Measurements from ENCODE around the gene C1QTNF6. TPM values are rescaled to one million over a fixed set of nuclear protein-coding genes. Genes with fewer than 3 reads are reported as not detected.
A peak's percentile ranks its signal among the peaks of the same experiment; 100 is the strongest.
"Not testable (repeated sequence)": the region's sequence is repeated elsewhere in the genome, so short reads cannot be mapped to it uniquely, and the experiment has no call there.

C1QTNF6 gene
- total and polyA plus RNA-seq, 12 donors, result 2.2 to 45.7 (median 7.1) TPM

DNA sequence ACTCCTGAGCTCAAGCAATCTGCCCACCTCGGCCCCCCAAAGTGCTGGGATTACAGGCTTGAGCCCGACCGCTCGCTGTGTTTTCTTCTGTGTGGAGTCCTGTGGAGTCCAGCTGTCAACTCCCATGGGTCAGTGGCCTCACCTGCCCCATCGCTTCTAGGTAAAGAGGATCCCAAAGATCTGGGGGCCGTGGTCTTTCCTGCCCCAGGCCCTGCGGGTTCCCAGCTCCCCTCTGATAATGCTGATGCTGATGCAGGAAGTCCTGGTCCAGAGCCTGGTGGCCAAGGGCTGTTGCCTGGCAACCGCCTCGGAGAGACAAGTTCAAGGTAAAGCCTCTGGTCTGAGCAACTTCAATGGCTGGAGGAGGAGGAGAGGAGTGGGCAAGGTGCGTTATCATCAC is 14.7 kb upstream of the C1QTNF6 start:
- Histone ChIP-seq H3K27ac (no peak overlapping the region), H3K4me1 (replicated peaks in 1 of 2) (peaks cover 6 to 12% of the 10 kb centered on the region in 2 donors), H3K4me3 (no peak overlapping the region), H3K9me3 (replicated peaks in 1 of 3) (no peaks in the 10 kb centered on the region), H3K27me3 (no peaks in the 10 kb centered on the region), H3K36me3 (replicated peaks in 1 of 2) (no peaks in the 10 kb centered on the region)
- DNase-seq, result peak in 2 of 7 donors; percentile 18 to 21
- TF ChIP-seq, protein P1, sequence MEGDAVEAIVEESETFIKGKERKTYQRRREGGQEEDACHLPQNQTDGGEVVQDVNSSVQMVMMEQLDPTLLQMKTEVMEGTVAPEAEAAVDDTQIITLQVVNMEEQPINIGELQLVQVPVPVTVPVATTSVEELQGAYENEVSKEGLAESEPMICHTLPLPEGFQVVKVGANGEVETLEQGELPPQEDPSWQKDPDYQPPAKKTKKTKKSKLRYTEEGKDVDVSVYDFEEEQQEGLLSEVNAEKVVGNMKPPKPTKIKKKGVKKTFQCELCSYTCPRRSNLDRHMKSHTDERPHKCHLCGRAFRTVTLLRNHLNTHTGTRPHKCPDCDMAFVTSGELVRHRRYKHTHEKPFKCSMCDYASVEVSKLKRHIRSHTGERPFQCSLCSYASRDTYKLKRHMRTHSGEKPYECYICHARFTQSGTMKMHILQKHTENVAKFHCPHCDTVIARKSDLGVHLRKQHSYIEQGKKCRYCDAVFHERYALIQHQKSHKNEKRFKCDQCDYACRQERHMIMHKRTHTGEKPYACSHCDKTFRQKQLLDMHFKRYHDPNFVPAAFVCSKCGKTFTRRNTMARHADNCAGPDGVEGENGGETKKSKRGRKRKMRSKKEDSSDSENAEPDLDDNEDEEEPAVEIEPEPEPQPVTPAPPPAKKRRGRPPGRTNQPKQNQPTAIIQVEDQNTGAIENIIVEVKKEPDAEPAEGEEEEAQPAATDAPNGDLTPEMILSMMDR (IDR thresholded peaks at IDR 0.05), result no peak
- no peak for TF ChIP-seq POLR2A (IDR thresholded peaks at IDR 0.05)
- intact Hi-C loops (cut with DNase I), result loop anchor here (2.0 to 5.0 kb wide), 2 partner anchors 125 to 126 kb away; no protein-coding TSS in a partner anchor
- 56 to 83% (median 74%) methylated on average over 3 to 10 of the region's 10 CpGs for WGBS, 4 donors

DNA sequence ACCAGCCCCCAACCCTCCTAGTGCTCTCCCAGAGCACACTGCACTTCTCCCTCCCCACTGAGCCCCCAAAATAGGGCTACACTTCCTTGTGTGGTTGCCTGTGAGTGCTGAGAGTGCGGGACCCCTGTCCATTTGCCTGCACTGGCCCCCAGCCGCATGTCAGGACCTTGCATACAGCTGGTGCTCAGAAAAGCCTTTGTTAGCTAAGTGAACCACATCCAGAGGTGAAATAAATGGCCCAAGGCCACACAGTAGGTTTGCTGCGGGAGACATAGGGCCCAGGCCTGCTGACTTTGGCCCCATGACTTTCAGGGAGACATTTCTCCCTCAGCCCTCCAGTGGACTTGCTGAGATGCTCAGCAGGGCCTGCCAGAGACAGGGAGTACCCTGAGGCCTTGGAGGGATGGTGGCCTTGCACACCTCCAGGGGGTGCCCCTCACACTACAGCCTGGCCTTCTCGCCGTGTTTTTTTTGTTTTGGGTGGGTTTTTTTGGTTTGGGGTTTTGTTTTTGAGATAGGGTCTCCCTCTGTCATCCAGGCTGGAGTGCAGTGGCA is 14.0 kb upstream of the C1QTNF6 start:
- no peak overlapping the region for H3K27ac ChIP-seq
- peaks cover 13 to 18% of the 10 kb centered on the region in 2 donors for H3K4me1 ChIP-seq (replicated peaks in 1 of 2)
- DNase-seq, result peak in 2 of 7 donors; percentile 11 to 13

DNA sequence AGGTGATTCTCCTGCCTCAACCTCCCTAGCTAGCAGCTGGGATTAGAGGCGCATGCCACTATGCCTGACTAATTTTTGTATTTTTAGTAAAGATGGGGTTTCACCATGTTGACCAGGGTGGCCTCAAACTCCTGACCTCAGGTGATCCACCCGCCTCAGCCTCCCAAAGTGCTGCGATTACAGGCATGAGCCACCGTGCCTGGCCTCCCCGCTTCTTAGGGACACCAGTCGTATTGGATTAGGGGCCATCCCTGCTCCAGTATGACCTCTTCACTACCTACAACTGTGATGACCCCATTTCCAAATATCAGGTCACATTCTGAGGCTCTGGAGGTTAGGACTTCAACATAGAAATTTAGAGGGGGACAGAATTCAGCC is 13.4 kb upstream of the C1QTNF6 start:
- H3K4me3 ChIP-seq; H3K36me3 ChIP-seq (replicated peaks in 1 of 2); H3K9me3 ChIP-seq (replicated peaks in 1 of 3); H3K27ac ChIP-seq; H3K27me3 ChIP-seq: not testable (repeated sequence)
- WGBS, 4 donors, result 95 to 97% (median 96%) methylated on average over 6 of the region's 6 CpGs
- DNase-seq, result peak in 2 of 7 donors; percentile 8 to 15
- intact Hi-C loops (cut with DNase I), result loop anchor here in 1 of 2 donors (5.0 kb wide), 1 partner anchor 124 kb away; no protein-coding TSS in a partner anchor
- H3K4me1 ChIP-seq (replicated peaks in 1 of 2), result peaks cover 19 to 25% of the 10 kb centered on the region in 2 donors

More for the DNA sequence above, 14.0 kb upstream of the C1QTNF6 start:
- no peak for TF ChIP-seq POLR2A (IDR thresholded peaks at IDR 0.05)
- TF ChIP-seq, protein P1 (IDR thresholded peaks at IDR 0.05), result no peak
- intact Hi-C loops (cut with DNase I), result loop anchor here (2.0 to 5.0 kb wide), 2 partner anchors 125 kb away; no protein-coding TSS in a partner anchor
- no peak overlapping the region for H3K4me3 ChIP-seq
- H3K9me3 ChIP-seq (replicated peaks in 1 of 3), result no peaks in the 10 kb centered on the region
- 81 to 89% (median 85%) methylated on average over 2 to 5 of the region's 5 CpGs for WGBS, 4 donors
- no peaks in the 10 kb centered on the region for H3K27me3 ChIP-seq
- H3K36me3 ChIP-seq (replicated peaks in 1 of 2), result no peaks in the 10 kb centered on the region

DNA sequence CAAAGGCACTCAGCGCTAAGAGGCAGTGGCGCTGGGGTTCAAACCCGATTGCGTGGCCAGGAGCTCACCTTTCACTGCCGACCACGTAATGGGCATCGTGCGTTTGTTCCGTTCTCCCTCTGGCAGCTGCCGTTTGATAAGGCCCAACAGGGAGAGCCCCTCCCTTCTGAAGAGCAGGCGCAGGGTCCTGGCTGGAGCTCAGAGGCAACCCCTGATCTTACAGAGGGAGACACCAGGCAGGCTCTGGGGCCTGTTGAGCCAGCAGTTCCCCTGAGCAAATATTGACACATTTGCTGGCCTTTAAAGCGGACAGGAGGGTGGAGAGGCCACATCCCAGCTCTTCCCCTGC is 11.7 kb upstream of the C1QTNF6 start:
- H3K27me3 ChIP-seq, result no peaks in the 10 kb centered on the region
- WGBS, 4 donors, result 17 to 22% (median 21%) methylated on average over 10 to 12 of the region's 12 CpGs
- DNase-seq, result peak in 1 of 7 donors; percentile 54
- H3K4me3 ChIP-seq, result no peak overlapping the region
- no peaks in the 10 kb centered on the region for H3K36me3 ChIP-seq (replicated peaks in 1 of 2)
- peak overlapping the region in 2 of 5 donors; percentile 95 to 97 for H3K27ac ChIP-seq
- H3K9me3 ChIP-seq (replicated peaks in 1 of 3), result no peaks in the 10 kb centered on the region
- TF ChIP-seq, protein P1 (IDR thresholded peaks at IDR 0.05), result peak in 3 of 6 experiments; percentile 5 to 29 (median 19)
- no peak for TF ChIP-seq POLR2A (IDR thresholded peaks at IDR 0.05)
- H3K4me1 ChIP-seq (replicated peaks in 1 of 2), result peaks cover 24 to 35% of the 10 kb centered on the region in 2 donors
- intact Hi-C loops (cut with DNase I), result loop anchor here (2.0 to 5.0 kb wide), 2 partner anchors 33 to 122 kb away; no protein-coding TSS in a partner anchor

Data from adrenal gland (tissue), 12 donors.